ENCODE measurements around the gene FILIP1. TPM values are rescaled to one million over a fixed set of nuclear protein-coding genes. Genes with fewer than 3 reads are reported as not detected.
"Not testable (repeated sequence)": the region's sequence is repeated elsewhere in the genome, so short reads cannot be mapped to it uniquely, and the experiment has no call there.

Gene FILIP1
- total RNA-seq, 1 donor from 2014 or later = 0.69 TPM

DNA sequence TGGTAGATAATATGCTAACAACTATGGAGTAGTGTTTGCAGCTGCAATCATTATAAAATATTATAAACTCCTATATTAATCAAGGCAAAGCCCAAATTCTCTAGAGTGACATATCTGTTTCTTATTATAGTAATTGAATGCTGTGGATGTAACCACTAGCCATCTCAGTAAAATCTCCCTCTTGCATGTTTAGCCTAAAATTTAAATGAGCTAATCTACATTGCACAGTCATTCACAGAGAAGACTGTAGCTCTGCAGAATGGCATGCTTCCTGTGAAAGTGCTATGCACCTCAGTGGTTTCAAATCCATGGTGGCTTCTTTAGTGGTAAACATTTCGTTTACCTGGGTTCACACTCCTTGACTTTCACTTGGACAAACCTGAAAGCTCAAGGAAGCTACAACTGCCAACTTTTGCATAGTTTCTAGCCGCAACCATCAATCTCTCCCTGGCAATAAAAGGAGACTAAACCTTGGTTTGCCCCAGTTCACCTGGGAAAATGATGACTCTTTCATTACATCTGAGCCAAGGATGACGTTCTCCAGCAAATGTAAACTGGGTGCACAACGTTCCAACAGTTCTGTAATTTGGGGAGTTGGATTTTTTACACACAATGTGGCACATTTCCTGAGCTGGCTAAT is 47.2 kb downstream of the FILIP1 start:
- no peak for DNase-seq
- peaks cover 1% of the 10 kb centered on the region for H3K9me3 Mint-ChIP-seq (ENCODE audit: unreplicated experiment)
- H3K27ac Mint-ChIP-seq (ENCODE audit: unreplicated experiment) = no peak overlapping the region
- no peaks in the 10 kb centered on the region for H3K36me3 Mint-ChIP-seq (ENCODE audit: unreplicated experiment)
- no peaks in the 10 kb centered on the region for H3K4me1 Mint-ChIP-seq (ENCODE audit: low read depth, unreplicated experiment)
- H3K4me3 Mint-ChIP-seq (ENCODE audit: unreplicated experiment) = no peak overlapping the region
- no peaks in the 10 kb centered on the region for H3K27me3 Mint-ChIP-seq (ENCODE audit: unreplicated experiment)
- TF ChIP-seq, protein P1, sequence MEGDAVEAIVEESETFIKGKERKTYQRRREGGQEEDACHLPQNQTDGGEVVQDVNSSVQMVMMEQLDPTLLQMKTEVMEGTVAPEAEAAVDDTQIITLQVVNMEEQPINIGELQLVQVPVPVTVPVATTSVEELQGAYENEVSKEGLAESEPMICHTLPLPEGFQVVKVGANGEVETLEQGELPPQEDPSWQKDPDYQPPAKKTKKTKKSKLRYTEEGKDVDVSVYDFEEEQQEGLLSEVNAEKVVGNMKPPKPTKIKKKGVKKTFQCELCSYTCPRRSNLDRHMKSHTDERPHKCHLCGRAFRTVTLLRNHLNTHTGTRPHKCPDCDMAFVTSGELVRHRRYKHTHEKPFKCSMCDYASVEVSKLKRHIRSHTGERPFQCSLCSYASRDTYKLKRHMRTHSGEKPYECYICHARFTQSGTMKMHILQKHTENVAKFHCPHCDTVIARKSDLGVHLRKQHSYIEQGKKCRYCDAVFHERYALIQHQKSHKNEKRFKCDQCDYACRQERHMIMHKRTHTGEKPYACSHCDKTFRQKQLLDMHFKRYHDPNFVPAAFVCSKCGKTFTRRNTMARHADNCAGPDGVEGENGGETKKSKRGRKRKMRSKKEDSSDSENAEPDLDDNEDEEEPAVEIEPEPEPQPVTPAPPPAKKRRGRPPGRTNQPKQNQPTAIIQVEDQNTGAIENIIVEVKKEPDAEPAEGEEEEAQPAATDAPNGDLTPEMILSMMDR (IDR thresholded peaks at IDR 0.05; ENCODE audit: partially characterized antibody, unreplicated experiment) = no peak

DNA sequence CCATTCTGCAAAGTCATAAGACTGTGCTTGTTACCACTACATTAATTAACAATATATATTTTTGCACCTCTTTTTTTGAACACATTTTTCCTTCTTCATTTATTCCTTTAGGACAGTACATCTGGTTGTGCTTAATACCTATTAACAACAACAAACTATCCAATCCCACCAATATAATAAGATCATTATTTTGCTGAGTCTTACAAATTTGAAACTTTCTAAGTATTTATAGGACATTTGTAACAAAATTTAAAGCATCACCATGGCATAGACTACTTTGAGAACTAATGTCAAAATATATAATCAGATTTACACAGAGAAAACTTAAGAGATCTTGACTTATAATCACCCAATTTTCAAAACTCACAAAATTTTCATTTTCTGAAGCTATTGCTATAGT is 47.9 kb downstream of the FILIP1 start:
- no peak overlapping the region for H3K27ac Mint-ChIP-seq (ENCODE audit: unreplicated experiment)
- no peaks in the 10 kb centered on the region for H3K4me1 Mint-ChIP-seq (ENCODE audit: low read depth, unreplicated experiment)
- H3K27me3 Mint-ChIP-seq (ENCODE audit: unreplicated experiment) = no peaks in the 10 kb centered on the region
- H3K36me3 Mint-ChIP-seq (ENCODE audit: unreplicated experiment) = no peaks in the 10 kb centered on the region
- TF ChIP-seq, protein P1 (IDR thresholded peaks at IDR 0.05; ENCODE audit: partially characterized antibody, unreplicated experiment) = no peak
- DNase-seq = no peak
- H3K9me3 Mint-ChIP-seq (ENCODE audit: unreplicated experiment) = peaks cover 1% of the 10 kb centered on the region
- H3K4me3 Mint-ChIP-seq (ENCODE audit: unreplicated experiment) = no peak overlapping the region

DNA sequence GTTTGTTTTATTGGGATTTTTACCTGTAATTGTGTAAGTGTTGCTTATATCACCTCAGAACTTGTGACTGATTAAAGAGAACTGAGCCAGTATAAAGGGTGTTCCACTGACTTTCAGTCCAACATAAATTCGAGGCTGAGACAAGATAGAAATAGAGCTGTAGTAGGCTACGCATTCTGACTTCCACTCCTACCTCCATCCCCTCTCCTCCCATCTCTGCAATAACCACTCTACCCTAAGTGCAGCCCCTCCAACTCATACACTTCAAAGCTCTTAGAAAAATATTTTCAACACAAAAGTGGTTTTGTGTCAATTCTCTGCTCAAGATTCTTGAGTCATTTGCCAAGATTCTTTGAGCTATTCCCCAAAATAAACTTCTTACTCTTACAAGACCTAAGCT is 48.7 kb downstream of the FILIP1 start:
- Mint-ChIP-seq H3K4me1 (ENCODE audit: low read depth, unreplicated experiment) (no peaks in the 10 kb centered on the region), H3K9me3 (ENCODE audit: unreplicated experiment) (peaks cover 1% of the 10 kb centered on the region), H3K4me3 (ENCODE audit: unreplicated experiment) (no peak overlapping the region), H3K36me3 (ENCODE audit: unreplicated experiment) (no peaks in the 10 kb centered on the region), H3K27me3 (ENCODE audit: unreplicated experiment) (no peaks in the 10 kb centered on the region), H3K27ac (ENCODE audit: unreplicated experiment) (no peak overlapping the region)
- TF ChIP-seq, protein P1 (IDR thresholded peaks at IDR 0.05; ENCODE audit: partially characterized antibody, unreplicated experiment) = no peak
- DNase-seq = no peak

DNA sequence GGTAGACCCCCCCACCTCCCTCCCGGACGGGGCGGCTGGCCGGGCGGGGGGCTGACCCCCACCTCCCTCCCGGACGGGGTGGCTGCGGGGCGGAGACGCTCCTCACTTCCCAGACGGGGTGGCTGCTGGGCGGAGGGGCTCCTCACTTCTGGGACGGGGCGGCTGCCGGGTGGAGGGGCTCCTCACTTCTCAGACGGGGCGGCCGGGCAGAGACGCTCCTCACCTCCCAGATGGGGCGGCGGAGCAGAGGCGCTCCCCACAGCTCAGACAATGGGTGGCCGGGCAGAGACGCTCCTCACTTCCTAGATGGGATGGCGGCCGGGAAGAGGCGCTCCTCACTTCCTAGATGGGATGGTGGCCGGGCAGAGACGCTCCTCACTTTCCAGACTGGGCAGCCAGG is 51.7 kb downstream of the FILIP1 start:
- DNase-seq; H3K36me3 Mint-ChIP-seq (ENCODE audit: unreplicated experiment); H3K4me3 Mint-ChIP-seq (ENCODE audit: unreplicated experiment); H3K27me3 Mint-ChIP-seq (ENCODE audit: unreplicated experiment); H3K27ac Mint-ChIP-seq (ENCODE audit: unreplicated experiment); H3K4me1 Mint-ChIP-seq (ENCODE audit: low read depth, unreplicated experiment); H3K9me3 Mint-ChIP-seq (ENCODE audit: unreplicated experiment): not testable (repeated sequence)

DNA sequence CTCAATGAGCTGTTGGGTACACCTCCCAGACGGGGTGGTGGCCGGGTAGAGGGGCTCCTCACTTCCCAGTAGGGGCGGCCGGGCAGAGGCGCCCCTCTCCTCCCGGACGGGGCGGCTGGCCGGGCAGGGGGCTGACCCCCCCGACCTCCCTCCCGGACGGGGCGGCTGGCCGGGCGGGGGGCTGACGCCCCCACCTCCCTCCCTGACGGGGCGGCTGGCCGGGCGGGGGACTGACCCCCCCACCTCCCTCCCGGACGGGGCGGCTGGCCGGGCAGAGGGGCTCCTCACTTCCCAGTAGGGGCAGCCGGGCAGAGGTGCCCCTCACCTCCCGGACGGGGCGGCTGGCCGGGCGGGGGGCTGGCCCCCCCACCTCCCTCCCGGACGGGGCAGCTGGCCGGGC is 52.1 kb downstream of the FILIP1 start:
- H3K36me3 Mint-ChIP-seq (ENCODE audit: unreplicated experiment); H3K27me3 Mint-ChIP-seq (ENCODE audit: unreplicated experiment); H3K9me3 Mint-ChIP-seq (ENCODE audit: unreplicated experiment); H3K27ac Mint-ChIP-seq (ENCODE audit: unreplicated experiment); H3K4me1 Mint-ChIP-seq (ENCODE audit: low read depth, unreplicated experiment); H3K4me3 Mint-ChIP-seq (ENCODE audit: unreplicated experiment); DNase-seq: not testable (repeated sequence)

DNA sequence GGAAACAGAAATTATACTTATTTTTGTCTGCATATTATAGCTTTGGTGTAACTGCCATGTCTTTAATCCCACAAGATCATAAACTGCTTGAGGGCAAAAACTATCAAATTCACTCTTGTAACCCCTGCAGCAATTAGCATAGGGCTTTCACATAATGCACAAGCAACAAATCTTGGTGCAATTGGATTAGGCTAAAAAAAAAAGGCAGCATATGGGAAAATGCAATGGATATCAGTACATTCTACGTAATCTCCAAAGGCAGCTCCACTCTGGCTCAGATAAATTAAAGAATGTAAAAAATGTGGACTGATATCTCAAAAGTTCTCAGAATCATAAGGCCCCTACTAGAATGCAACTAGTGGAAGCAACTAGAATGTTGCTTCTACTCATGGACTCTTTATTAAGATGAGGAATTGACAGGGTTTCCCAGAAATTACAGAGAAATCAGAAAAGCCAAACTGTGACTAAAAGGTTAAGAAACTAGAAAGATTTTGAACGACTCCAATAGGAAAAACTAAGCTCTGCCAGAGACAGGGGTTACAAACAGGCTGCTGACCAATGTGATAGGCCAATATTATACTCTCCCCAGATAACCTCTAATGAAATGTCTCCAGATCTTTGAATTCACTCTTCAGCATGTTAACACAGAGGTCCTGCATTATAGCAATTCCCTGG is 55.0 kb downstream of the FILIP1 start:
- H3K4me1 Mint-ChIP-seq (ENCODE audit: low read depth, unreplicated experiment) = no peaks in the 10 kb centered on the region
- H3K27ac Mint-ChIP-seq (ENCODE audit: unreplicated experiment) = no peak overlapping the region

More for the DNA sequence above, 55.0 kb downstream of the FILIP1 start:
- Mint-ChIP-seq H3K36me3 (ENCODE audit: unreplicated experiment) (no peaks in the 10 kb centered on the region), H3K4me3 (ENCODE audit: unreplicated experiment) (no peak overlapping the region), H3K9me3 (ENCODE audit: unreplicated experiment) (peaks cover 6% of the 10 kb centered on the region), H3K27me3 (ENCODE audit: unreplicated experiment) (no peaks in the 10 kb centered on the region)
- DNase-seq = no peak
- TF ChIP-seq, protein P1 (IDR thresholded peaks at IDR 0.05; ENCODE audit: partially characterized antibody, unreplicated experiment) = no peak

Measured in glutamatergic neuron (in vitro differentiated cells).